Ovary (tissue), 9 donors: ENCODE data around the gene DNAJB8. TPM values are rescaled to one million over a fixed set of nuclear protein-coding genes. Genes with fewer than 3 reads are reported as not detected.

Experiments used
- DNase-seq, 5 donors: peaks; one replicate each; pipeline ENCODE4 v3.0.0-alpha.2; 2019 to 2020
- H3K27ac ChIP-seq, 2 donors: fragments of 200-600 bp; one replicate each; pipeline versions ENCODE4 v1.5.1 to v1.8.0; 2019 to 2022
- H3K27me3 ChIP-seq: fragments of 200-600 bp; one replicate; pipeline ENCODE4 v1.8.0; 2022
- H3K36me3 ChIP-seq: fragments of 200-600 bp; sonication (generic); one replicate; pipeline ENCODE4 v1.5.1; 2019
- H3K4me1 ChIP-seq: one replicate; pipeline ENCODE4 v1.8.1; 2013; ENCODE audit warnings: mild to moderate bottlenecking, moderate library complexity; ENCODE audit not compliant: insufficient read depth
- H3K4me3 ChIP-seq: fragments of 200-600 bp; sonication (generic); one replicate; pipeline ENCODE4 v1.5.1; 2017
- H3K9me3 ChIP-seq, 2 donors: fragments of 200-600 bp in 1 of 2; sonication (generic) in 1 of 2; one replicate each; pipeline versions ENCODE4 v1.5.1 to v1.8.1; 2013 to 2019; ENCODE audit warnings: mild to moderate bottlenecking in 1 of 2, moderate library complexity in 1 of 2
- EP300 ChIP-seq: sonication (generic); formaldehyde crosslinking; IDR thresholded peaks from one replicate; pipeline ENCODE4 v1.6.1; 2017; ENCODE audit warnings: antibody characterized with exemption
- POLR2A ChIP-seq: fragments of 450-650 bp; IDR thresholded peaks from one replicate; pipeline ENCODE4 v1.6.1; 2017; ENCODE audit warnings: antibody characterized with exemption, mild to moderate bottlenecking, moderate library complexity
- WGBS, 3 donors: extraction: QIAGEN DNeasy Blood & Tissue Kit in 1 of 3; methylation state at CpG; one replicate each; pipeline versions ENCODE4 v1.1.5 to v1.1.7; 2013 to 2017; 5-methylcytosine and 5-hydroxymethylcytosine counted together
- intact Hi-C, 4 donors: fragments of 100-400 bp; cut with DNase I; formaldehyde crosslinking; loops; one replicate each; pipeline versions ENCODE4 v1.11.0 to v1.15.1; 2022 to 2023
- polyA plus RNA-seq, 2 donors: library from polyadenylated mRNA; stranded (reverse); fragments of 200-250 nt in 1 of 2; fragments of 350-450 nt in 1 of 2; fragmentation: Illumina TruSeq in 1 of 2; extraction: RNeasy Lipid Tissue Mini Kit (QIAGEN cat#74804) in 1 of 2; gene quantifications; one replicate each; pipeline ENCODE4 v1.2.3, GENCODE V29; 2013 to 2014
- total RNA-seq, 7 donors: library from RNA; depleted of rRNA in 2 of 7; stranded (reverse); fragments of >200 nt in 2 of 7; fragmentation: NEBNext Ultra II Directional in 3 of 7; extraction: Animal tissue kit (Norgen Biotek cat#: 25700) in 3 of 7; gene quantifications; one replicate each; pipeline versions ENCODE4 v1.1.0 to v1.2.4, GENCODE V29; 2016 to 2023
- TF ChIP-seq, protein P1 (sequence below), 3 donors: fragments of 450-650 bp in 2 of 3; fragments of 200-600 bp in 1 of 3; IDR thresholded peaks; one replicate each; pipeline versions ENCODE4 v1.5.1 to v1.8.0; 2016 to 2022; ENCODE audit warnings: antibody characterized with exemption in 3 of 3, mild to moderate bottlenecking in 1 of 3
- donor health status: DM: no; HTN: no; CAD: no; lungs with moderate emphysema.
- donor health status: DM: no; HTN: no; CAD: no.
- donor health status: Bipolar disorder and iron deficiency.
- donor health status: DM: yes; HTN: yes; CAD: no.
- donor health status: DM: no; HTN: no; CAD: no.
- donor health status: DM: yes; HTN: yes; CAD: no.

DNAJB8 gene
- total and polyA plus RNA-seq, 9 donors, result not detected

DNA sequence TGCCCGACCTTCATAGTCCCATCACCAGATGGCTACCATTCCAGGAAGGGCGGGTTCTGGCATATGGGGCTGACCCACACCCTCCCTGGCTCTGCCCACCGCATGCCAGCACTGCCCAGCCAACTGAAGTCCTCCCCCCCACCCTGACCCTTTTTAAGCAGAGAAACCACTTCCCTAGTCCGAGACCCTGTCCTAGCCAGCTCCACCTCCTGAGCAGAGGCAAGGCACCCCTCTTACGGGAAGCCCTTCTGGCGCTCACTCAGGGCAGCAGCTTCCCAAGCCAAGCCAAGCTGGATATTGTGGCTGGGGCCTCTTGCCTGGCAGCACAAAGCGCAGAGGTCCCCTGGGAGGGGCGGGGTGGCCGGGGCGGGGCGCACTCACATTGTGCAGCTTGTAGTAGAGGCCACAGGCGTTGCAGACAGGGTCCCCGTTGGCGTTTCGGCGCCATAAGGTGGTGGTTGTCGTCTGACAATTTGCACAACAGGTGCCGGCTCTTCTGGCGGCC, 14.8 kb upstream of the DNAJB8 start:
- intact Hi-C loops, result no loop called here
- Histone ChIP-seq H3K27ac (no peak overlapping the region), H3K9me3 (no peaks in the 10 kb centered on the region), H3K4me1 (no peaks in the 10 kb centered on the region), H3K36me3 (no peaks in the 10 kb centered on the region), H3K27me3 (no peaks in the 10 kb centered on the region), H3K4me3 (no peak overlapping the region)
- WGBS, 3 donors, result 31 to 61% (median 37%) methylated on average over 18 to 19 of the region's 19 CpGs
- DNase-seq, result no peak
- TF ChIP-seq EP300 (no peak), POLR2A (no peak)
- TF ChIP-seq, protein P1, sequence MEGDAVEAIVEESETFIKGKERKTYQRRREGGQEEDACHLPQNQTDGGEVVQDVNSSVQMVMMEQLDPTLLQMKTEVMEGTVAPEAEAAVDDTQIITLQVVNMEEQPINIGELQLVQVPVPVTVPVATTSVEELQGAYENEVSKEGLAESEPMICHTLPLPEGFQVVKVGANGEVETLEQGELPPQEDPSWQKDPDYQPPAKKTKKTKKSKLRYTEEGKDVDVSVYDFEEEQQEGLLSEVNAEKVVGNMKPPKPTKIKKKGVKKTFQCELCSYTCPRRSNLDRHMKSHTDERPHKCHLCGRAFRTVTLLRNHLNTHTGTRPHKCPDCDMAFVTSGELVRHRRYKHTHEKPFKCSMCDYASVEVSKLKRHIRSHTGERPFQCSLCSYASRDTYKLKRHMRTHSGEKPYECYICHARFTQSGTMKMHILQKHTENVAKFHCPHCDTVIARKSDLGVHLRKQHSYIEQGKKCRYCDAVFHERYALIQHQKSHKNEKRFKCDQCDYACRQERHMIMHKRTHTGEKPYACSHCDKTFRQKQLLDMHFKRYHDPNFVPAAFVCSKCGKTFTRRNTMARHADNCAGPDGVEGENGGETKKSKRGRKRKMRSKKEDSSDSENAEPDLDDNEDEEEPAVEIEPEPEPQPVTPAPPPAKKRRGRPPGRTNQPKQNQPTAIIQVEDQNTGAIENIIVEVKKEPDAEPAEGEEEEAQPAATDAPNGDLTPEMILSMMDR (IDR thresholded peaks at IDR 0.05), result no peak

- no peak overlapping the region for H3K4me3 ChIP-seq
- H3K4me1 ChIP-seq, result no peaks in the 10 kb centered on the region
- no peaks in the 10 kb centered on the region for H3K36me3 ChIP-seq
- TF ChIP-seq, protein P1 (IDR thresholded peaks at IDR 0.05), result no peak
- TF ChIP-seq EP300 (no peak), POLR2A (no peak)
- no peaks in the 10 kb centered on the region for H3K27me3 ChIP-seq
- intact Hi-C loops, result no loop called here
- WGBS, 3 donors, result 64 to 80% (median 74%) methylated on average over 27 of the region's 27 CpGs
- DNase-seq, result no peak
- H3K9me3 ChIP-seq, result no peaks in the 10 kb centered on the region
- no peak overlapping the region for H3K27ac ChIP-seq
These were observed 14.2 kb upstream of the DNAJB8 start for GRCh38 chr3:128480717-128481437.

DNA sequence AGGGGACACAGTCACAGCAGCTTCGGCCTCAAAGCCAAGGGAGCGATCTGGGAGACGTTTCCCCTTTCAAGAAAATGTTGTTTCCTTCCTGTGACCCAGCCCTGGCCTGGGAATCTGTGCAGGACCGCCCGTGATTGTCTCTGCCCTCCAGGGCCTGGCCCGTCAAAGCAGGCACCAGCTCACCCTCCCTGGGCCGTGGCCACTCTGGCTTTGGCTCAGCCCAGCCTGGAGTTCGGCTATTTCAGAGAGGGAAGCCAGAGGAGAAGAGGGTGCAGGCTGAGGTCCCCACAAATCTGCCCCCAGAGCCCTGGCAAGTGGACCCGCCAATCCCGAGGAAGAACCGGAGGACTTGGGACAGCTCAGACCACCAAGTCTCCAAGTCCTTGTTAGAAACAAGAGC, 13.6 kb upstream of the DNAJB8 start:
- intact Hi-C loops, result no loop called here
- TF ChIP-seq EP300 (no peak), POLR2A (no peak)
- TF ChIP-seq, protein P1 (IDR thresholded peaks at IDR 0.05), result no peak
- Histone ChIP-seq H3K9me3 (no peaks in the 10 kb centered on the region), H3K36me3 (no peaks in the 10 kb centered on the region), H3K4me3 (no peak overlapping the region), H3K27ac (no peak overlapping the region), H3K4me1 (no peaks in the 10 kb centered on the region), H3K27me3 (no peaks in the 10 kb centered on the region)
- DNase-seq, result no peak
- WGBS, 3 donors, result 70 to 75% (median 73%) methylated on average over 11 of the region's 11 CpGs

DNA sequence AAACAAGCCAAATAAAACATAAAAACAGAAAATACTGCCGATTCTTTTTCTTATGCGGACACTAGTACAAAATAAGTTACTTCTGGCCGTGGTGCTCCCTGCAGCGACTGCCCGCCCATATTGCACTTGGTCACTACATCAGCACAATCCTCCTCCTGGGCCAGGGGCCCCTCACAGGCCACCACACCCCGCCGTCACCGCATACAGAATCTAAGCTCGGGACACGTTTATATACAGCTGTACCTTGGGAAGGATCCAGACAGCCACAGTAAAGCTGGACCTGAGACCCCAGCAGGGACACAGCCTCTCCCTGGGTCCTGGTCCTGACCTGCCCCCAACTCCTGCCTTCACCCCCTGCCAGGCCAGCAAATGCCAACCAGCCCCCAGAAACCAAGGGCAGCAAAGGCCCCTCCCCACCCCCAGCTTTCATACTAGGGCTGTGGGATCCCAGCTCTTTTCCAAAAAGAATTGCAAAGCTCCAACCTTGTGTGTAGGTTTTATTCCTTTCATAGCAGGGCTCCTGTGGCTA, 12.9 kb upstream of the DNAJB8 start:
- no peak for DNase-seq
- intact Hi-C loops, result no loop called here
- WGBS, 3 donors, result 71 to 81% (median 80%) methylated on average over 10 of the region's 10 CpGs
- H3K4me3 ChIP-seq, result no peak overlapping the region
- TF ChIP-seq, protein P1 (IDR thresholded peaks at IDR 0.05), result no peak
- TF ChIP-seq EP300, result no peak
- no peaks in the 10 kb centered on the region for H3K4me1 ChIP-seq
- H3K9me3 ChIP-seq, result no peaks in the 10 kb centered on the region
- H3K27me3 ChIP-seq, result no peaks in the 10 kb centered on the region
- H3K27ac ChIP-seq, result no peak overlapping the region
- no peaks in the 10 kb centered on the region for H3K36me3 ChIP-seq
